HG02970 (cell line): ENCODE data around the gene CD47.

Experiments used
- ATAC-seq: cut with Tn5 transposase; IDR thresholded peaks from one replicate; pipeline ENCODE4 v1.9.1; 2021; ENCODE audit warnings: mild to moderate bottlenecking, moderate library complexity, moderate number of reproducible peaks; ENCODE audit not compliant: unreplicated experiment, low FRiP score

CD47 gene

GRCh38 chr3:108118038-108118768 is 27.4 kb upstream of the CD47 start:
- no peak for ATAC-seq

GRCh38 chr3:108117241-108117775 is 26.5 kb upstream of the CD47 start:
- no peak for ATAC-seq

GRCh38 chr3:108114423-108115065 is 23.7 kb upstream of the CD47 start:
- no peak for ATAC-seq

- no peak for ATAC-seq
Observed at GRCh38 chr3:108113975-108114374, 23.1 kb upstream of the CD47 start.

GRCh38 chr3:108110934-108111333 is 20.1 kb upstream of the CD47 start:
- ATAC-seq = no peak

- no peak for ATAC-seq
Observed at GRCh38 chr3:108108416-108108815, 17.6 kb upstream of the CD47 start.

- no peak for ATAC-seq
Observed at GRCh38 chr3:108106449-108106848, 15.6 kb upstream of the CD47 start.

GRCh38 chr3:108106031-108106430 is 15.2 kb upstream of the CD47 start:
- no peak for ATAC-seq

- no peak for ATAC-seq
Observed at GRCh38 chr3:108103886-108104797, 13.3 kb upstream of the CD47 start.

- ATAC-seq = no peak
Observed at GRCh38 chr3:108103040-108103751, 12.4 kb upstream of the CD47 start.

- ATAC-seq = no peak
Observed at GRCh38 chr3:108102420-108103039, 11.7 kb upstream of the CD47 start.

GRCh38 chr3:108100906-108101660 is 10.3 kb upstream of the CD47 start:
- ATAC-seq = peak; percentile 82

GRCh38 chr3:108099679-108100428 is 9.0 kb upstream of the CD47 start:
- peak; percentile 24 for ATAC-seq

- no peak for ATAC-seq
Observed at GRCh38 chr3:108099244-108099643, 8.4 kb upstream of the CD47 start.

- no peak for ATAC-seq
Observed at GRCh38 chr3:108098003-108098370, 7.2 kb upstream of the CD47 start.

- no peak for ATAC-seq
Observed at GRCh38 chr3:108097322-108098002, 6.6 kb upstream of the CD47 start.

- ATAC-seq = no peak
Observed at GRCh38 chr3:108096532-108097321, 5.9 kb upstream of the CD47 start.
